Fibroblast of the aortic adventitia (primary cell): ENCODE measurements around the gene THSD8. TPM values are rescaled to one million over a fixed set of nuclear protein-coding genes. Genes with fewer than 3 reads are reported as not detected.

Experiments used
- DNase-seq: peaks from one replicate; pipeline ENCODE4 v3.0.0-alpha.2; 2010; ENCODE audit warnings: low read depth
- H3K4me3 ChIP-seq: 2 replicates; pipeline ENCODE4 v1.5.1; 2011; ENCODE audit warnings: low read depth, mild to moderate bottlenecking, control low read depth, low read length, moderate library complexity
- total RNA-seq: library from RNA; depleted of rRNA; stranded (reverse); fragments of >200 nt; gene quantifications from 2 replicates; pipeline ENCODE4 v1.2.3, GENCODE V29; 2012; ENCODE audit warnings: low replicate concordance
- TF ChIP-seq, protein P1 (sequence below): IDR thresholded peaks from 2 replicates; pipeline ENCODE4 v1.5.1; 2011; ENCODE audit warnings: mild to moderate bottlenecking, low read length, control low read depth, inconsistent platforms; ENCODE audit not compliant: insufficient read depth

Gene THSD8
- total RNA-seq, 1 donor = not detected

DNA sequence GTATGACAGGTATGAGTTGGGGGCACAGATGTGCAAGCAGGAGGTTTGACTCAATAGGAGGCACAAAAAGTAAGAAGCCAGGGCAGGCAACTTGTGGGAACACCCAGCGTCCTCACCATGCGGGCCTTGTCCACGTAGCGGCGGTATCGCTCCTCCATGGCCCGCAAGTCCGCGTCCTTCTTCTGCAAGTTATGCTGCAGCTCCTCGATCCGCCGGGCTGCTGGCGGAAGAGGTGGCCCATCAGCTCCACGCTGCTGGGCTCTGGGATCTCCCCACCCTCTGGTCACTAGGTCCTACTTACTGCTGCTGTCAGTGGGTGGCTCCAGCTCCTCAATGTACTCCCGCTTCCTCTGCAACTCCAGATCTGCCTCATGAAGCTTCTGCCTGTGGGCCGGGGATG lies 37.2 kb upstream of the THSD8 start:
- no peak for DNase-seq
- TF ChIP-seq, protein P1, sequence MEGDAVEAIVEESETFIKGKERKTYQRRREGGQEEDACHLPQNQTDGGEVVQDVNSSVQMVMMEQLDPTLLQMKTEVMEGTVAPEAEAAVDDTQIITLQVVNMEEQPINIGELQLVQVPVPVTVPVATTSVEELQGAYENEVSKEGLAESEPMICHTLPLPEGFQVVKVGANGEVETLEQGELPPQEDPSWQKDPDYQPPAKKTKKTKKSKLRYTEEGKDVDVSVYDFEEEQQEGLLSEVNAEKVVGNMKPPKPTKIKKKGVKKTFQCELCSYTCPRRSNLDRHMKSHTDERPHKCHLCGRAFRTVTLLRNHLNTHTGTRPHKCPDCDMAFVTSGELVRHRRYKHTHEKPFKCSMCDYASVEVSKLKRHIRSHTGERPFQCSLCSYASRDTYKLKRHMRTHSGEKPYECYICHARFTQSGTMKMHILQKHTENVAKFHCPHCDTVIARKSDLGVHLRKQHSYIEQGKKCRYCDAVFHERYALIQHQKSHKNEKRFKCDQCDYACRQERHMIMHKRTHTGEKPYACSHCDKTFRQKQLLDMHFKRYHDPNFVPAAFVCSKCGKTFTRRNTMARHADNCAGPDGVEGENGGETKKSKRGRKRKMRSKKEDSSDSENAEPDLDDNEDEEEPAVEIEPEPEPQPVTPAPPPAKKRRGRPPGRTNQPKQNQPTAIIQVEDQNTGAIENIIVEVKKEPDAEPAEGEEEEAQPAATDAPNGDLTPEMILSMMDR = no peak

DNA sequence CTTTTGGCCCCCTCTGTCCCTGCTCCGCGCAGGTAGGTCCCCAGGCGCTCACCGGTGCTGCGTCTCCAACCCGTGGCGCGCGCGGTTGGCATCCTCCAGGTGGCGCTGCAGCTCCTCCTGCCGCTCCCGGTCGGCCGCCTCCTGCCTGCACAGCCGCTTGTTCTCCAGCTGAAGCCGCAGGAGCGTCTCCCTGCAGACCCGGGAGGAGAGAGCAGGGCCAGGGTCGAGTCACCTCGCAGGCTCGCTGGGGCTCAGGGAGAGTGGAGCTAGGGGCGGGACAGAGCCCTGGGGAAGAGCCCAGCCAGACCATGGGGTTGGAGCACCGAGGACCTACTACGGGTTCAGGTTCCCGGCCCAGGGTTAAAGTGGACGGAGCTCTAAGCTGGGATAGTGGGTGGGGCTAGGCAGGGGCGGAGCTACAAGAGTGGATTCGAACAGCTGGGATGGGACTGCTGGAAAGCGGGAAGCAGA lies 35.8 kb upstream of the THSD8 start:
- peak; percentile 77 for DNase-seq
- peak overlapping the region; percentile 66 for H3K4me3 ChIP-seq
- TF ChIP-seq, protein P1 = peak; percentile 83

More for the DNA sequence above, 37.2 kb upstream of the THSD8 start:
- H3K4me3 ChIP-seq = no peak overlapping the region

- TF ChIP-seq, protein P1 = no peak
- H3K4me3 ChIP-seq = no peak overlapping the region
- DNase-seq = no peak
Measured at GRCh38 chr19:12767150-12767549, 34.7 kb upstream of the THSD8 start.

- H3K4me3 ChIP-seq = no peak overlapping the region
- TF ChIP-seq, protein P1 = no peak
- no peak for DNase-seq
Measured at GRCh38 chr19:12767666-12768065, 34.2 kb upstream of the THSD8 start.

GRCh38 chr19:12769689-12770088 lies 32.2 kb upstream of the THSD8 start:
- TF ChIP-seq, protein P1 = no peak
- no peak overlapping the region for H3K4me3 ChIP-seq
- DNase-seq = no peak

DNA sequence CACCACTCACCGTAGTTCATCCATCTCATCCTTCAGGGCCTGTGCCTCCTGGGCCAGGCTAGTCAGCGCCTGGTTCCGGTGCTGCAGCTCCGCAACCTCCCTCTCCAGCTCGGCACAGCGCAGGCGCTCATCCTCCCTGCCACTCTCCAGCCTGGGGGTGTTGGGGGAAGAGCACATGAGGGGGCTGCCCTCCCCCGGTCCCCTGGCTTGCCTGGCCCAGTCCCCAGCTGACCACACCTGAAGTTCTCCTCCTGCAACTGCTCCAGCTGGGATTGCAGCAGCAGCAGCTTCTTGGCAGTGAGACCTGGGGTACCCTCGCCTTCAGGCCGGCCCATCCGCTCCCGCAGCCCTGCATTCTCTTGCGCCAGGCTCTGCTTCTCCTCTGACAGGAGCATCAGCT lies 30.9 kb upstream of the THSD8 start:
- no peak for DNase-seq
- no peak overlapping the region for H3K4me3 ChIP-seq
- TF ChIP-seq, protein P1 = no peak

GRCh38 chr19:12772323-12772722 lies 29.5 kb upstream of the THSD8 start:
- TF ChIP-seq, protein P1 = no peak
- H3K4me3 ChIP-seq = no peak overlapping the region
- peak; percentile 18 for DNase-seq
